GM23248 (cell line): Measurements from ENCODE around the gene CROCC2. TPM values are rescaled to one million over a fixed set of nuclear protein-coding genes. Genes with fewer than 3 reads are reported as not detected.

ENCODE experiments used
- DNase-seq: peaks from one replicate; pipeline ENCODE4 v3.0.0-alpha.2; 2015
- H2AFZ ChIP-seq: fragments of 200-600 bp; sonication (generic); 2 replicates; pipeline ENCODE4 v1.6.1; 2016; ENCODE audit warnings: antibody characterized with exemption
- H3F3A ChIP-seq: fragments of 200-600 bp; sonication (generic); 2 replicates; pipeline ENCODE4 v1.6.1; 2016; ENCODE audit warnings: mild to moderate bottlenecking, antibody characterized with exemption, mixed run types; ENCODE audit not compliant: insufficient read depth
- H3K27ac ChIP-seq: fragments of 200-600 bp; sonication (generic); 2 replicates; pipeline ENCODE4 v1.5.1; 2016; ENCODE audit warnings: mild to moderate bottlenecking
- H3K27me3 ChIP-seq: fragments of 200-600 bp; sonication (generic); replicated peaks from 2 replicates; pipeline ENCODE4 v1.6.1; 2016; ENCODE audit warnings: mild to moderate bottlenecking; ENCODE audit not compliant: insufficient read depth
- H3K36me3 ChIP-seq: fragments of 200-600 bp; sonication (generic); 2 replicates; pipeline ENCODE4 v1.6.1; 2016; ENCODE audit warnings: low read depth, mild to moderate bottlenecking
- H3K4me1 ChIP-seq: fragments of 200-600 bp; sonication (generic); 2 replicates; pipeline ENCODE4 v1.6.1; 2016; ENCODE audit warnings: mild to moderate bottlenecking; ENCODE audit not compliant: insufficient read depth
- H3K4me2 ChIP-seq: fragments of 200-600 bp; sonication (generic); one replicate; pipeline ENCODE4 v1.6.1; 2016; ENCODE audit warnings: mild to moderate bottlenecking; ENCODE audit not compliant: unreplicated experiment
- H3K4me3 ChIP-seq: fragments of 200-600 bp; sonication (generic); 2 replicates; pipeline ENCODE4 v1.5.1; 2016; ENCODE audit warnings: mild to moderate bottlenecking
- H3K79me2 ChIP-seq: fragments of 200-600 bp; sonication (generic); 2 replicates; pipeline ENCODE4 v1.6.1; 2016; ENCODE audit warnings: mild to moderate bottlenecking; ENCODE audit not compliant: insufficient read depth
- H3K9ac ChIP-seq: fragments of 200-600 bp; sonication (generic); 2 replicates; pipeline ENCODE4 v1.6.1; 2016; ENCODE audit warnings: mild to moderate bottlenecking
- H3K9me2 ChIP-seq: fragments of 200-600 bp; sonication (generic); 2 replicates; pipeline ENCODE4 v1.6.1; 2016; ENCODE audit warnings: mixed run types, mild to moderate bottlenecking, moderate library complexity; ENCODE audit not compliant: insufficient read depth
- H3K9me3 ChIP-seq: fragments of 200-600 bp; sonication (generic); one replicate; pipeline ENCODE4 v1.6.1; 2017; ENCODE audit warnings: low read depth
- H4K20me1 ChIP-seq: fragments of 200-600 bp; sonication (generic); 2 replicates; pipeline ENCODE4 v1.6.0; 2016; ENCODE audit not compliant: insufficient read depth
- EZH2 ChIP-seq: fragments of 200-600 bp; sonication (generic); IDR thresholded peaks from 2 replicates; pipeline ENCODE4 v1.6.1; 2018; ENCODE audit warnings: antibody characterized with exemption, mild to moderate bottlenecking; ENCODE audit not compliant: insufficient read depth, poor library complexity, severe bottlenecking
- EZH2phosphoT487 ChIP-seq: fragments of 200-600 bp; sonication (generic); IDR thresholded peaks from 2 replicates; pipeline ENCODE4 v1.6.1; 2018; ENCODE audit warnings: antibody characterized with exemption, moderate library complexity, mild to moderate bottlenecking, low read depth; ENCODE audit not compliant: insufficient read depth
- WGBS, 2 experiments: methylation state at CpG; one replicate each; pipeline ENCODE4 v1.1.6; 2015 to 2017; ENCODE audit warnings: low lambda C conversion rate in 2 of 2, low coverage in 1 of 2; ENCODE audit errors: missing lambda C conversion rate in 2 of 2; 5-methylcytosine and 5-hydroxymethylcytosine counted together
- in situ Hi-C: fragments of 300-500 bp; cut with MboI; formaldehyde crosslinking; loops from 2 replicates; pipeline ENCODE4 v1.15.0; 2020
- polyA plus RNA-seq: library from polyadenylated mRNA; unstranded; fragments of >200 nt; fragmentation: Nextera tagmentation; extraction: Ambion mirVana; gene quantifications from 2 replicates; pipeline ENCODE4 v1.2.1, GENCODE V29; 2016
- total RNA-seq: library from RNA; depleted of rRNA; stranded (reverse); fragments of >200 nt; shearing (Covaris generic); gene quantifications from 2 replicates; pipeline ENCODE4 v1.2.3, GENCODE V29; 2014

Gene CROCC2
- total and polyA plus RNA-seq, 2 experiments from 2014 or later = under 0.01 TPM; not detected in 1

DNA sequence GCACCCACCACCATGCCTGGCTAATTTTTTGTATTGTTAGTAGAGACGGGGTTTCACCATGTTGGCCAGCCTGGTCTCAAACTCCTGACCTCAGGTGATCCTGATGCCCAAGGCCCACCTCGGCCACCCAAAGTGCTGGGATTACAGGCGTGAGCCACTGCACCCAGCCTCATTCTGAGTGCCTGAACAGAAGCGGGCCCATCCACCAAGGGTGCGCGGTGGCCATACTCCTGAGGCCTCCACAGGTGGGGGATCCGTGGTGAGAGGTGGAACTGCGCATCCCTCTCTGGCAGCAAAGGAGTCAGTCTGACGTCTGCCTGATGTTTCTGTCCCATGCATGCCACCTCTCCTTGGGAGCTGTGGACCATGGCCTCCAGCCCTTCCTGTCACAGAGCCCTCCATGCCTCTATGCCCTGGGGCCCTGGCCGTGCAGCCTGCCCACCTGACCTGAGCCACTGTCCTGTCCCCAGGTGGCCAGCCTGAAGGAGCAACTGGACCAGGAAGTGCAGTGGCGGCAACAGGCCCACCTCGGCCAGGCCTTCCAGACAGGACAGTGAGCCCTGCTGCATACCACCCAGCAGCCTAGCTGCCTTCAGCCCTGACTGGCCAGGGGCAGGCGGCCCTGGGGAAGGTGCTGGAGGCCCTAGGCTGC is 84.7 kb downstream of the CROCC2 start:
- TF ChIP-seq EZH2 (no peak), EZH2phosphoT487 (no peak)
- no peak overlapping the region for H3K9ac ChIP-seq
- no peak overlapping the region for H3K4me3 ChIP-seq
- DNase-seq = no peak
- no peaks in the 10 kb centered on the region for H3K36me3 ChIP-seq
- peaks cover 5% of the 10 kb centered on the region; the same call in 1 of the 2 replicates for H3F3A ChIP-seq
- H3K79me2 ChIP-seq = no peaks in the 10 kb centered on the region
- H3K9me2 ChIP-seq = no peaks in the 10 kb centered on the region
- H3K27ac ChIP-seq = no peak overlapping the region; the same call in 1 of the 2 replicates
- H4K20me1 ChIP-seq = no peaks in the 10 kb centered on the region
- no peak overlapping the region for H3K4me2 ChIP-seq
- H3K9me3 ChIP-seq = no peaks in the 10 kb centered on the region
- 84 to 88% methylated on average over 13 of the region's 13 CpGs for WGBS, 2 experiments
- peaks cover 16% of the 10 kb centered on the region for H3K4me1 ChIP-seq
- in situ Hi-C loops = no loop called here
- H3K27me3 ChIP-seq = no peaks in the 10 kb centered on the region
- no peak overlapping the region for H2AFZ ChIP-seq

DNA sequence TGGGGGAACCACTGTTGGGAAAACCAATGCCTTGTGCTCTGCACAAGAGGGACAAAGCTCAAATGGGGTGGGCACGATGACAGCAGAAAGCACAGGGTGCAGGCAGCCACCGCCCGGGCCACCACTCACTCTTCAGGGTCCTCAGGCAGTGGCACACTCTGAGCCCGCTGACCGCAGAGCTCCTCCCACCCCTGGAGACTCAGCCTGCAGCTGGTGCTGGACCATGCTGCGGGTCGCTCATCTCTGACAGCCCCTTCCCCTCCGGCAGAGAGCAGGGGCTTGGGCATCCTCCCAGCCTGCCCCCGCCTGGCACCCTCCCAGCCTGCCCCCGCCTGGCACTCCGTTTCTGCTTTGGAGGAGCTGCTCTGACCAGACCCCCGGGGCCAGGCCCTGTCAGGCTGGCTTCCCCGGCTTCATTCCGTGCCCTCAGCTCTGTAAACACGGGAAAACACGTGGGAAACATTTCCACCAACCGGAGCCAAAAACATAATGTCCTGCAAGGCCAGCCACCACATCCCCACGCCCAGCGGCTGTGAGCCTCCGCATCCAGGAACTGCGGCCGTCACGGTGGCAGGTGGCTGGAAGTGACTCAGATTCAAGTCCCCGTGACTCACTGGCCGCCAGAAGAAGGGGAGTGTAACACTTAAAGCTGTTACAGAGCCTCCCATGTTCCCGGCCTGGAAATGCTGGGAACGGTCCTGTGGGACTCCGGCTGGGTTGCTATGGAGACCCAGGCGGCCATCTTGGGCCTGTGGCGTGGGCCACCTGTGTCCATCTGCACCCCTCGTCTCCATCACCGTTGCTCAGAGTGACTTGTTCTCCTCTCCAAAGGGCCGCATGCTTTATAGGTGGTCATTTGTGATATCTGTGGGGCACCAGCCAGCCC is 85.5 kb downstream of the CROCC2 start:
- H3K36me3 ChIP-seq = no peaks in the 10 kb centered on the region
- no peaks in the 10 kb centered on the region for H4K20me1 ChIP-seq
- in situ Hi-C loops = no loop called here
- 8% methylated on average over 30 to 32 of the region's 33 CpGs for WGBS, 2 experiments
- peak overlapping the region; percentile 51 for H3K4me2 ChIP-seq
- peak overlapping the region; percentile 61 for H2AFZ ChIP-seq
- H3F3A ChIP-seq = peaks cover 5% of the 10 kb centered on the region; the same call in 1 of the 2 replicates
- H3K4me3 ChIP-seq = peak overlapping the region; percentile 27; the same call in 1 of the 2 replicates
- H3K27ac ChIP-seq = peak overlapping the region; percentile 26; the same call in 1 of the 2 replicates
- H3K27me3 ChIP-seq = no peaks in the 10 kb centered on the region
- H3K9me2 ChIP-seq = no peaks in the 10 kb centered on the region
- H3K9ac ChIP-seq = peak overlapping the region; percentile 51
- TF ChIP-seq EZH2phosphoT487 = no peak
- no peak for TF ChIP-seq EZH2
- no peaks in the 10 kb centered on the region for H3K79me2 ChIP-seq
- H3K9me3 ChIP-seq = no peaks in the 10 kb centered on the region
- H3K4me1 ChIP-seq = peaks cover 16% of the 10 kb centered on the region
- peak; percentile 98 for DNase-seq

DNA sequence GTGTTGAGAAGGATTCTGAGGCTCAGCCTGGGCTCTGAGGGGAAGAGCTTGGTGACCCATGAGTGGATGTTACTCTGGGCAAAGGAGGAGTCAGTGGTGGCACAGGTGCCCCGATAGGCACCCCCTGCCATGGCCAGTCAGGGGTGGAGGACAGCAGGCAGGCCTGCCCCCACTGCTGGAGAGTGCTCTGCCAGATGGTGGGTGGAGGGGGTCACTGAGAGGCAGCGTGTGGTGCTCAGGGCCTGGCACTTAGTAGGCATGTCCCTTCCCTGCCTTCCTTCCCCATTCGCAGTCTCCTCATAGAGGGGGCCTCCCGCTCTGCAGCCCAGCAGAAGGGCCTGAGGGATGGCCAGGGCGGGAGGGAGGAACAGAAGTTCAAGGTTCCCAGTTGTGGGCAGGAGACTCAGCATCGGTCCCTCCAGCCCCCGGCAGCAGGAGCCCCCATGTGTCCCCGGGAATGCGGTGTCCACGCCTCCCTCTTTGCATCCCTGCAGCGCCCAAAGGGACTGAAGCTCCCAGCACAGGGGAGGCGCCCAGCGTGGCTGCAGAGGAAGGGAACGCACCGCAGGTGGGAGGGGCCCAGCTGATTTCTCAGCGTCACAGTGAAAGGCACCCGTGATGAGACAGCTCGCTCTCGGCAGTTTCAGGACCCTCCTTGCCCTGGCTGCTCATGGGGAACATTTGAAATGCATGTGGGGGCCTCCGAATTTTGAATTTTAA is 86.6 kb downstream of the CROCC2 start:
- no peaks in the 10 kb centered on the region for H3K9me3 ChIP-seq
- no peaks in the 10 kb centered on the region for H3K36me3 ChIP-seq
- H2AFZ ChIP-seq = no peak overlapping the region; the same call in 1 of the 2 replicates
- no peaks in the 10 kb centered on the region for H3K27me3 ChIP-seq
- H3K4me1 ChIP-seq = peaks cover 7% of the 10 kb centered on the region
- TF ChIP-seq EZH2phosphoT487 (no peak), EZH2 (no peak)
- no peak overlapping the region for H3K9ac ChIP-seq
- no peaks in the 10 kb centered on the region for H3K9me2 ChIP-seq
- H3K4me2 ChIP-seq = no peak overlapping the region
- no peak overlapping the region for H3K4me3 ChIP-seq
- no peaks in the 10 kb centered on the region for H4K20me1 ChIP-seq
- no peak overlapping the region for H3K27ac ChIP-seq
- H3K79me2 ChIP-seq = no peaks in the 10 kb centered on the region
- in situ Hi-C loops = no loop called here
- DNase-seq = no peak
- 41 to 48% methylated on average over 18 to 20 of the region's 20 CpGs for WGBS, 2 experiments
- H3F3A ChIP-seq = peaks cover 5% of the 10 kb centered on the region; the same call in 1 of the 2 replicates
